HUES48 (cell line): ENCODE measurements around the gene JUP.

Source experiments
- H3K27ac ChIP-seq: one replicate; pipeline ENCODE4 v1.7.0; 2013; ENCODE audit warnings: low read depth, low read length, inconsistent platforms
- H3K27me3 ChIP-seq: 2 replicates; pipeline ENCODE4 v1.6.1; 2013; ENCODE audit warnings: mild to moderate bottlenecking, low read length; ENCODE audit not compliant: control insufficient read depth, insufficient read depth
- H3K36me3 ChIP-seq: 2 replicates; pipeline ENCODE4 v1.6.1; 2013; ENCODE audit warnings: low read length; ENCODE audit not compliant: control insufficient read depth, insufficient read depth
- H3K4me1 ChIP-seq: 2 replicates; pipeline ENCODE4 v1.6.1; 2013; ENCODE audit warnings: mild to moderate bottlenecking, low read length; ENCODE audit not compliant: control insufficient read depth, insufficient read depth
- H3K4me3 ChIP-seq: 2 replicates; pipeline ENCODE4 v1.5.1; 2013; ENCODE audit warnings: mild to moderate bottlenecking, low read depth, low read length
- H3K9ac ChIP-seq: 2 replicates; pipeline ENCODE4 v1.6.1; 2013; ENCODE audit warnings: mild to moderate bottlenecking, low read depth, low read length, moderate library complexity
- H3K9me3 ChIP-seq: 2 replicates; pipeline ENCODE4 v1.6.1; 2013; ENCODE audit warnings: low read length; ENCODE audit not compliant: control insufficient read depth, insufficient read depth

The JUP gene

DNA sequence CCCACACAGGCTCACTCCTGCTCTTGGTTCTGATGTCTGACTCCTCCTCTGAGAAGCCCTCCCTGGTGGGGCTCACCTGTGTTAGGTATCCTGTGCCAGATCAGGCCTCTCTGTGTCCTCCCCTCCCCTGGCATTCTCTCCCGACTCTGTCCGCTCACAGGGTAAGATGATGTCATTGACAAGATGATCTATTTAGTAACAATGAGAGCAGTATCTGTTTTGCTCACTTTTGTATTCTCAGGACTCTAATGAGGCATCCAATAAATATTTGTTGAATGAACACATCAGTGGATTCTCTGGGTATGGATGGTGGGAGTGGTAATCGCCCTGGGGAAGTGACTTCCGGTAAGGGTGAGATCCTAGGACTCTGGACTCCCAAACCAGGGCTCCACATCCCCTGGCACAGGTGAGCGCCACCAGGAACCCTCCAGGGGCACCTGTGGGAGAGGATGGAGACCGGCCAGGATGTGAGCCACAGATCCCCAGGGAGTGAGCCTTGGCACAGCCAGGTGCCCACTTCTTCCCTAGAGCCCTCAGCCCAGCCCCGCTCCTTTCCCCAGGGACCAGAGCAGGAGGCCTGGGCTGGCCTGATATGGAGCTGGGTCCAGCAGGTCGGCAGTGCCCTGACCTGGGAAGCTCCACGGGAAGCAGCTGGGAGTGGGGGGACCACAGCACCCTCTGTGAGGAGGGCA lies 46.7 kb downstream of the JUP start:
- peaks cover 7% of the 10 kb centered on the region for H3K4me1 ChIP-seq
- H3K4me3 ChIP-seq = no peak overlapping the region
- H3K27ac ChIP-seq = no peak overlapping the region

DNA sequence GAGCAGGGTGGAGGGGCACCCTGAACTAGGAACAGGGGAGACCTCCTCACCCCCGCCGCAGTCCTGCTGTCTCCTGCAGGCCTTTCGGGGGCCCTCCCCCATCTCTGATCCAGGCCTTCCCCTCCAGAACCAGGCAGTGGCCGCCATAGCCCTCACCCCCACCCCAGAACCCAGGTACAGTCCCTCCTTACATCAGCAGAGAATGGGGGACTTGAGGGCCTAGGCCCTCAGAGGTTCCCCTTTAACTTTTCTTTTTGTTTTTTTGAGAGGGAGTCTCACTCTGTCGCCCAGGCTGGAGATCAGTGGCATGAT lies 47.8 kb downstream of the JUP start:
- Histone ChIP-seq H3K9me3 (no peaks in the 10 kb centered on the region), H3K36me3 (no peaks in the 10 kb centered on the region), H3K27me3 (peaks cover 41% of the 10 kb centered on the region), H3K9ac (no peak overlapping the region), H3K4me1 (peaks cover 7% of the 10 kb centered on the region), H3K4me3 (no peak overlapping the region), H3K27ac (no peak overlapping the region)

More for the DNA sequence above, 46.7 kb downstream of the JUP start:
- Histone ChIP-seq H3K9ac (no peak overlapping the region), H3K36me3 (no peaks in the 10 kb centered on the region), H3K27me3 (peaks cover 31% of the 10 kb centered on the region), H3K9me3 (no peaks in the 10 kb centered on the region)

DNA sequence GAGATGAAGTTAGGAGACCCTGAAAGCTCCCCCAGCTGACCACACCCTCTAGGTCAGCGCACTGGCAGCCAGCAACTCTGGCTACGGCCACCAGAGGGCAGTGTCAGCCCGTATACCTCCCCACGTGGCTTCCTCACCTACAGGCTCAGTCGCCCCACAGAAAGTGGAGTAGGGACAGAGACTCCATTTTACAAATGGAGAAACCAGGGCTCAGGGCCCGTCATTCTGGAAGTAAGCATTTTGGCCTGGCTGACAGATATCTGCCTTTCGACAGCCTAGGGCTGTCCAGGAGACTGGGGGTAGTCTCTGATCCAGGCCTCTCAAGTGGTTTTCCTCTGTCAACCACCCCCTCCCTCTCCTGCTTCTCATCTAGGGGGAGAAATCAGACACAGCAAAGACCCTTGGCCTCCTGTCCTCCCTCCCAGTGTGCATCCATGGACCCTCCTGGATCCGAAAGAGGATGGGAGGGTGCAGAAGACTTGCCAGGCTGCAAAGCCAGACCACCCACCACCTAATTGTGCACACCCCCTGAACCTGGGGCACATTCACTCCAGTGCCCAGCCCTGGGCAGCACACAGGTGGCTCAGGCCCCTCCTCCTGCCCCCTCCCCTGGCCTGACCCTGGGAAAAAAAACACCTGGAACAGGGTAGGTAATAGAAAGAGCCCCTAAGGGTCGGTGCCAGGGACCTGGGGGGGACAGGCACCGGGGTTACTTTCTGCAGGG lies 48.3 kb downstream of the JUP start:
- H3K9ac ChIP-seq = peak overlapping the region; percentile 58
- H3K36me3 ChIP-seq = no peaks in the 10 kb centered on the region
- no peaks in the 10 kb centered on the region for H3K9me3 ChIP-seq
- peaks cover 46% of the 10 kb centered on the region for H3K27me3 ChIP-seq
- H3K27ac ChIP-seq = no peak overlapping the region
- H3K4me3 ChIP-seq = no peak overlapping the region
- H3K4me1 ChIP-seq = peaks cover 7% of the 10 kb centered on the region

DNA sequence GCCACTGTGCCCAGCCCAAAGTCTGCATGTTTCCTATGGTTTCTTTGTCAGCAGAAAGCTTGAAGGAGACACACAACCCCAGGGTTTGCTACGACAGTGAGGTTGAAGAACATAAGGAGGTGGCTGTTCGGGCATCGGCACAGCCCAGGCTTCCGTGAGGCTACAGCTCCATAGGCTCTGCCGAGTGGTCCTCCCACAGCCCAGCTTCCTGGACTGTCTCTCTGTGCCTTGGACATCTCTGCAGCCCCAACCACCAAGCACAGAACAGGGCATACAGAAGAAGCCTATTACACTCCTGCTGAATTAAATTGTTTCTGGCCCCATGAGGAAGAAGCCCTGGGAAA lies 48.9 kb downstream of the JUP start:
- H3K9me3 ChIP-seq = no peaks in the 10 kb centered on the region
- H3K27me3 ChIP-seq = peaks cover 52% of the 10 kb centered on the region
- no peaks in the 10 kb centered on the region for H3K36me3 ChIP-seq
- H3K4me1 ChIP-seq = peaks cover 7% of the 10 kb centered on the region
- no peak overlapping the region for H3K4me3 ChIP-seq
- H3K9ac ChIP-seq = no peak overlapping the region
- H3K27ac ChIP-seq = no peak overlapping the region

DNA sequence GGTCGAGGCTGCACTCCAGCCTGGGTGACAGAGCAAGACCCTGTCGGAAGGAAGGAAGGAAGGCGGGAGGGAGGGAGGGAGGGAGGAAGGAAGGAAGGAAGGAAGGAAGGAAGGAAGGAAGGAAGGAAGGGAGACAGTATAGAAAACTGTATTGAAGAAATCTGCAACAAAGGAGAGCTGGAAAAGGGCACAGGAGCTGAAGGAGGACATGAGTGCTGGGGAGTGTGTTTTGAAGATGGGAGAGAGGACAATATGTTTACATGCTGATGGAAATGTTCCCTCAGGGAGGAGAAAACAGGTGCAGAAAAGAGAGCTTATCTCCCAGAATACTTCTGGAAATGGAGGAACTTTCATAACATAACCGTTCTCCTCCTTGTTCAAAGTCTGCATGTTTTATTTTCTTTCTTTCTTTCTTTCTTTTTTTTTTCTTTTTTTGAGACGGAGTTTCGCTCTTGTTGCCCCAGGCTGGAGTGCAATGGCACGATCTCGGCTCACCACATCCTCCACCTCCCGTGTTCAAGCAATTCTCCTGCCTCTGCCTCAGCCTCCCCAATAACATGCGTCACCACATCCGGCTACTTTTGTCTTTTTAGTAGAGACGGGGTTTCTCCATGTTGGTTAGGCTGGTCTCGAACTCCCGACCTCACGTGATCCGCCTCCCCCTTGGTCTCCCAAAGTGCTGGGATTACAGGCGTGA lies 49.4 kb downstream of the JUP start:
- H3K4me1 ChIP-seq = peaks cover 7% of the 10 kb centered on the region
- no peak overlapping the region for H3K27ac ChIP-seq
- peaks cover 57% of the 10 kb centered on the region for H3K27me3 ChIP-seq
- H3K36me3 ChIP-seq = no peaks in the 10 kb centered on the region
- H3K9ac ChIP-seq = no peak overlapping the region
- H3K9me3 ChIP-seq = no peaks in the 10 kb centered on the region
- no peak overlapping the region for H3K4me3 ChIP-seq

DNA sequence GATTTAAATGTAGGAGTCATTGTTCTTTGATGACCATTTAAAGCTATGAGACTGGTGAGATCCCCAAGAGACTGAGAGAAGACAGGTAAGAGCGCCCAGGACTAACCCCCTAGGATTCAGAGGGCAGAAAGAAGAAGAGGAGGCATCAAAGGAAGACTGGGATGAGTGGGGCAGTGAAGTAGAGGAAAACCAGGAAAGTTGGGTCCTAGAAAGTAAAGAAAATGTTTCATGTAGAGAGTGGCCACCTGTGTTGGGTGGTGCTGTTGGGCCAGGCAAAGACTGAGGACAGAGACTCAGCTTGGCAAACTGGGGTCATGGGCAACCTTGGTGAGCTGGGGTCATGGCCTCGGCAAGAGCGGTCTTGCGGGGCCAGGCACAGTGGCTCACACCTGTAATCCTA lies 50.8 kb downstream of the JUP start:
- H3K9ac ChIP-seq = no peak overlapping the region
- H3K4me1 ChIP-seq = peaks cover 7% of the 10 kb centered on the region
- H3K4me3 ChIP-seq = no peak overlapping the region
- no peaks in the 10 kb centered on the region for H3K36me3 ChIP-seq
- H3K9me3 ChIP-seq = no peaks in the 10 kb centered on the region
- peaks cover 70% of the 10 kb centered on the region for H3K27me3 ChIP-seq
- no peak overlapping the region for H3K27ac ChIP-seq

DNA sequence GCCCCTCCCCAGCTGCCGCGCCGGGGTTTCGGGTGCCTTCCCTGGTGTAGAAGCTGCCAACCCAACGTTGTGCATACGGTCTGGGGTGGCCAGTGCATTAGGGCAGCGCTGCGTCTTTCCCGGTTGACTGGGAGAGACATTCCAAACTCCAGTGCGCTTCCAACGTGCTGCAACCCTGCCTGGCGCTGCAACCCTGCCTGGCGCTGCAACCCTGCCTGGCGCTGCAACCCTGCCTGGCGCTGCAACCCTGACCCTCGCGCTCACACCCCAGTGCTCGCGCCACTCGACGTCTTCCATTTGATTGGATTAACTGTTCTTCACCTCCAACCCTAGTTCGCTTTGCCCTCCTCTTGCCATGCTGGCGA lies 51.6 kb downstream of the JUP start:
- Histone ChIP-seq H3K4me1 (peaks cover 7% of the 10 kb centered on the region), H3K36me3 (no peaks in the 10 kb centered on the region), H3K9ac (peak overlapping the region; percentile 97), H3K27ac (no peak overlapping the region), H3K4me3 (peak overlapping the region; percentile 81), H3K9me3 (no peaks in the 10 kb centered on the region), H3K27me3 (peaks cover 73% of the 10 kb centered on the region)

DNA sequence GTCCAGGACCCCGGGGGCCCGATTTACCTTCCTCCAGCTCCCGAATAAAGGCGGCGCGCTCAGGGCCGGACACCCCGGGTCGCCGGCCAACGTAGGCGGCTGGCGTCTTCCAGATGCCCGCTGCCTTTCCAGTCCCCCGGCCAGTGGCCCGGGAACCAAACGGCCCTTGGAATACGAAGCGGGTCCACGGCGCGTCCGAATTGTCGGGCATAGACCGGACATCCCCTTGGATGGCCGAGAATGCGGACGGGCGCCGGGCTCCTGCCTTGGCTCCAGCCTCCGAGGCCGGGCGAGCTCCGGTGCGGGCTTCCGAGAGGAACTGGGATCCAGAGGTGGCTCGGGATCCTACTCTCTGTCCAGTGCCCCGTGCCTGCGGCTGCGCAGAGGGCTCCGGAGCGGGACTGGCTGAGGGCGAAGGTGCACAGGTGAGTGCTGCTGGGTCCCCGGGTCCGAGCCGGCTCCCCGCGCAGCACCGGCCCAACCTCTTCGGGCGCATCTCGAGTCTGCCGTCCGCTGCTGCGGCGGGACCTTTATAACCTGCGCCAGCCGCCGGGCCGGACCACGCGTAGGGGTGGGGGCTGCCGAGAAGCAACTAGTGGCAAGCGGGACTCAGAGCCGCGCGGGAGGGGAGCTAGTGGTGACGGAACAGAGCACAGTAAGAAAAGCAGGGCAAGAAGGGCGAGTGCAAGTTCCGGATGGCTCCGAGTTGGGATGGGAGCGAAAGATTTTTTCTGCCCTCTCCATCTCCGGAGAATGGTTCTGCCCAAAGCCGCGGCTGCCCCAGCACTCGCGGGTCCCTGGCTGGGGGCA lies 52.2 kb downstream of the JUP start, which contains the start of gene HAP1:
HAP1 (minus strand) TSS at position 505 of the 810 bp plus-strand sequence; CDS start at position 496, 9 bp downstream.
- no peaks in the 10 kb centered on the region for H3K36me3 ChIP-seq
- H3K27me3 ChIP-seq = peaks cover 73% of the 10 kb centered on the region
- H3K27ac ChIP-seq = no peak within 1 kb of the TSS
- peaks cover 7% of the 10 kb centered on the region for H3K4me1 ChIP-seq
- peak within 1 kb of the TSS; percentile 81 for H3K4me3 ChIP-seq
- H3K9ac ChIP-seq = peak within 1 kb of the TSS; percentile 97
- H3K9me3 ChIP-seq = no peaks in the 10 kb centered on the region

DNA sequence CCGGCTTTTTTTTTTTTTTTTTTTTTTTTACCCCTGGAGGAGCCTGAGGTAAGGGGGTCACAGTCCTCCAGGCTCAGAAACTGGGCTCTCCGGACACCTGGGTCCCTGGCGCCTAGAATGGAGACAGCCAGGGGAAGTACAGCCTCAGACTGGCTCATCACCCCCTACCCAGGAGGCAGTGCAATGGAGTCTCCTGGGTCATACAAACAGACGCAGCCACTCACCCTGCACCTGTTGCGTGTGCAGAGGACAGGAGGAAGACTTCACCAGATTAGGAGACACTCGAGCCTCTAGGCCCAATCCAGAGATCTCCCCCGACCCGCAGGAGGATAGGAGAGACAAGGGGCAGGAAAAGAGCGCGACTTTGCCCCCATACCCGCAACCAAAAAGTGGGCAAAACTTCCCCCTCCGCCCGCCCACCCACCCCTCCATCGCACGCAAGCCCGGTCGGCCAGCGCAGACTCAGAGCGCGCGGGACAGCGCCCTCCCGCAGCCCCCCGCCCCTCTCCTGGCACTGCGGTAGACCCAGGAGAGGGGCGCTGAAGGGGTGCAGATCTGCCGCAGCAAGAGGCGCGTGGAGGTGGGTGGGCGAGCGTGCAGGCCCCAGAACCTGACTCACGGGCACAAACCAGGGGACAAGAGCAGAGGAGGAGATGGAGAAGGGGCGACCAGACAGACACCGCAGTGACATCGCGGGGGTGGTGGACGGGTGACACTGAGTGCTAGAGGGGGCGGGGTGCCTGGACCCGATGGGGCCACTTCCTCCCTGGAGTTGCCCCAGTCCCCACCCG lies 53.0 kb downstream of the JUP start:
- Histone ChIP-seq H3K27ac (no peak overlapping the region), H3K4me3 (peak overlapping the region; percentile 81), H3K27me3 (peaks cover 73% of the 10 kb centered on the region), H3K9me3 (no peaks in the 10 kb centered on the region), H3K9ac (no peak overlapping the region), H3K4me1 (peaks cover 4% of the 10 kb centered on the region), H3K36me3 (no peaks in the 10 kb centered on the region)

DNA sequence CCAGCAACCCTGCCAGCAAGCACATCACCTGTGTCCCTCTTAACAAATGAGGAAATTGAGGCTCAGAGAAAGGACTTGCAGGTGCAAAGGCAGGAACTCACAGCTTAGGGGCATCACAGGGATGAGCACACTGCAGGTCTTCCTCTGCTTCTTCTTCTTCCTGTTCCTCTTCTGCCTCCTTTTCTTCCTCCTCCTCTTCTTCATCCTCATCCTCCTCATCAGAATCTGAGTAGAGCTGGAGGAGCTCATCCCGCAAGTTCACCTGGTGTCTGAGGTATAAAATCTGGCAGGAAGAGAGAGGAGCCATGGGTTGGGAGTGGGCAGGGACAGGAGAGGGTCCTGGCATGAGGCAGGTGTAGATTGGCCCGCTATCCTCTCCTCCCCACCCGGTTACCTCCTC lies 54.7 kb downstream of the JUP start:
- H3K4me1 ChIP-seq = no peaks in the 10 kb centered on the region
- H3K36me3 ChIP-seq = no peaks in the 10 kb centered on the region
- peaks cover 63% of the 10 kb centered on the region for H3K27me3 ChIP-seq
- H3K9me3 ChIP-seq = no peaks in the 10 kb centered on the region
- no peak overlapping the region for H3K9ac ChIP-seq
- H3K27ac ChIP-seq = no peak overlapping the region
- no peak overlapping the region for H3K4me3 ChIP-seq
